DMS 273 (cell line): ENCODE results near the gene COL11A1.
"Not testable (repeated sequence)": the region's sequence is repeated elsewhere in the genome, so short reads cannot be mapped to it uniquely, and the experiment has no call there.

Experiments
- DNase-seq: peaks from one replicate; lab custom pipeline; 2025; ENCODE audit not compliant: unreplicated experiment; lab: John Stamatoyannopoulos, UW

The COL11A1 gene

DNA sequence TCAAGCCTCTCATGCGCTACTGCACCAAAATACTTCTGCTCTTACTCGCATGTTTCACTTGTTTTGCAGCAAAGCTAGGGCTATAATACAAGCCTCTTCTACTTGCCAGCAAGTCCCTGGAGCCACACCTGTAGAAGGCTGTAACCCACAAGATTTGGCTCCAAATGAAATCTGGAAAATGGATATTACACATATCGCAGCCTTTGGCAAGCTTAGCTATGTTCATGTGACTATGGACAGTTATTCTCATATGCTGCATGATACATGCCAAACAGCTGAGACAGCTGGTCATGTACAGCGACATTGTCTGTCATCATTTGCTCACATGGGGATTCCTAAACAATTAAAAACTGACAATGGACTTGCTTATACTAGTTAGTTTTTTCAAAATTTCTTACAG, 270.3 kb downstream of the COL11A1 start:
- DNase-seq: no peak

DNA sequence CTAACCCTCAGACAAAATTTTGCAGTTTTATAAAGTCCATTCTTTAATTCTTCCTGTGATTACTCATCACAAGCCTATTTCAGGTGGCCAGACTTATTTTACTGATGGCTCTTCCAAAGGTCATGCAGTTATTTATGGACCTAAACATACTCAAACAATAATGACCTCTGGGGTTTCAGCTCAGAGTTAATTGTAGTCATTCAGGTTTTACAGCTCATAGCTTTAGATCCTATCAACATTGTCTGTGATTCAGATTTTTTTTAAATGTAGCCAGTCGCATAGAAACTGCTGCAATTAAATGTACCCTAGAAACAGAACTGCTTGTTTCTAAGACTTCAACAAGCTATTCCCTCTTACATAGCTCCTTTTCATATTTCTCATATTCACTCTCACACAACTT, 270.8 kb downstream of the COL11A1 start:
- DNase-seq: no peak

DNA sequence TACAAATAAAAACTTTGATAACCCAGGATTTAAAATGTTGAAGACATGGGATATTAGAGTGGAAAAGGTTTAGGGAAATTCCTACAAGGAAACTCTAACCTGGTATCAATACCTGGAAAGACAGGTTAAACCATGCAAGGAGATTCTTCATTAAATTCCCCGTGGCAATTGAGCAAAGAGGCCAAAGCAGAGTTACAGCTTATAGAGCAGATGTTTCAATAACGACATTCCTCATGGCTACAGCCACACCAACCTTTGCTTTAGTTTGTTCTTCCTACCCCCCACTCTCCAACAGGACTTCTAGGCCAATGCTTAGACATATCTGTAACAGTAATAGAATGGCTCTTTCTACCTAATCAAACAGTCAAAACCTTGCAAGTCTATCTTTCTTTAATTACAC, 271.3 kb downstream of the COL11A1 start:
- no peak for DNase-seq

DNA sequence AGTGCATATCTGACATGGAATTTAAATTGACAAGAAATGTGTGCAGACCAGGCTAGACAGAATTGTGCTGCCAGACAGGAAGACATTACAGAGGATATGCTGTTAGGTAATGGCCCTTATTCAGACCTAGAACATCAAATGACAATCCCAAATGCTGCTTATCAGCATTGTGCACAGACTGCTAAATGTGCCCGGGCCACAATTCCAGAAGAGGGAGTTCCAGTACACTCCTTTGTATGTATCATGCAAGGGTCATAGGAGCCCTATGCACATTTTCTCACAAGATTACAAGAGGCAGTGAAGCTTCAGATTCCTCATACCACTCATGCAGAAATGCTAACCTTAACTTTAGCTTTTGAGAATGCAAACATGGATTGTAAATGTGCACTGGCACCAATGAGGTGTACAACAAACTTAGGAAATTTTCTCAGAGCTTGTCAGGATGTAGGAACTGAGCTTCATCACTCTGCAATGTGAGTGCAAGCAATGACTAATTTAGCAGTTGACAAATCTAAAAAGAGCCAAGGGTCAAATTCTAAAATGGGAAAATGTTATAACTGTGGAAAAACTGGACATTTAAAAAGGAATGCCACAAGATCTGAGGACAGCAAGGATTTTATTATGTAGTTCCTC, 273.5 kb downstream of the COL11A1 start:
- no peak for DNase-seq

DNA sequence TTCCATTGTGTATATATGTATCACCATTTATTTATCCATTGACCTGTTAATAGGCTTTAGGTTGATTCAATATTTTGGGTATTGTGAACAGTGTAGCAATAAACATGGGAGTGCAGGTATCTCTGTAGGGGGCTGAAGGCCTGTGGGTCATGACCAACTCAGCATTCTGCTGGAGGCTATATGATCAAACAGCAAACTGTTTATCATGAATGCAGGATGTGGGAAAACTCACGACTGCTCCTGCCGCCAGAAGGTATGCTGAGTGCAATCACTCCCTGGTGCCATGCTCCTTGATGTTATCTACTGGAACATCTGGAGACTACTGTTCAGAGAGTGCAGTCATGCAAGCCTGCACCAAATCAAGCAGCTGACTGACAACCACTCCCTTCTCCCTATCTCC, 275.2 kb downstream of the COL11A1 start:
- no peak for DNase-seq

DNA sequence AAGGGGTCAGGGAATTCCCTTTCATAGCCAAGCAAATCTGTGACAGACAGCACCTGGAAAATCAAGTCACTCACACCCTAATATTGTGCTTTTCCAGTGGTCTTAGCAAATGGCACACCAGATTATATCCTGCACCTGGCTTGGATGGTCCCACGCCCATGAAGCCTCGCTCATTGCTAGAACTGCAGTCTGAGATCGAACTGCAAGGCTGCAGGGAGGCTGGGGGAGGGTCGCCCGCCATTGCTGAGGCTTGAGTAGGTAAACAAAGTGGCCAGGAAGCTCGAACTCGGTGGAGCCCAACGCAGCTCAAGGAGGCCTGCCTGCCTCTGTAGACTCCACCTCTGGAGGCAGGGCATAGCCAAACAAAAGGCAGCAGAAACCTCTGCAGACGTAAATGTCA, 281.6 kb downstream of the COL11A1 start:
- DNase-seq: not testable (repeated sequence)
